ENCODE data around the gene PDZRN4.

DNA sequence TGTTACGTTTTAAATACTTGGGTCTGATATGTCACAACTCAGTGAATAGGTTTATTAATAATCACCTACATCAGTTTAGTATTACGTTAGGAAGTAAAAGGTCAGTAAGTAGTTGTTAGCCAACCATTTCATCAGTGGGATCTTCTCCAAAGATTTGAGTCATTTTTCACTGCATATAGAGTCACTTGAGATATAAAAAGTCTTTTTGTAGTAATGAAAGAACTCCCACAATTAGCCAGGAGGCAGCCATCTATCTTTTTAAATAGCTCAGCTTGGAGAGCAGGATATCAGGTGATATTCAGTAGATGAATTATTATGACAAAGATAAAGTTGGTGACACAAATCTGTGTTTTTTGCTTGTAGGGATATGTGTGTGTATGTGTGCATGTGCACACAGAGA is 309.3 kb downstream of the PDZRN4 start:
- TF ChIP-seq POLR2A (IDR thresholded peaks at IDR 0.05): no peak
- TF ChIP-seq, protein P1, sequence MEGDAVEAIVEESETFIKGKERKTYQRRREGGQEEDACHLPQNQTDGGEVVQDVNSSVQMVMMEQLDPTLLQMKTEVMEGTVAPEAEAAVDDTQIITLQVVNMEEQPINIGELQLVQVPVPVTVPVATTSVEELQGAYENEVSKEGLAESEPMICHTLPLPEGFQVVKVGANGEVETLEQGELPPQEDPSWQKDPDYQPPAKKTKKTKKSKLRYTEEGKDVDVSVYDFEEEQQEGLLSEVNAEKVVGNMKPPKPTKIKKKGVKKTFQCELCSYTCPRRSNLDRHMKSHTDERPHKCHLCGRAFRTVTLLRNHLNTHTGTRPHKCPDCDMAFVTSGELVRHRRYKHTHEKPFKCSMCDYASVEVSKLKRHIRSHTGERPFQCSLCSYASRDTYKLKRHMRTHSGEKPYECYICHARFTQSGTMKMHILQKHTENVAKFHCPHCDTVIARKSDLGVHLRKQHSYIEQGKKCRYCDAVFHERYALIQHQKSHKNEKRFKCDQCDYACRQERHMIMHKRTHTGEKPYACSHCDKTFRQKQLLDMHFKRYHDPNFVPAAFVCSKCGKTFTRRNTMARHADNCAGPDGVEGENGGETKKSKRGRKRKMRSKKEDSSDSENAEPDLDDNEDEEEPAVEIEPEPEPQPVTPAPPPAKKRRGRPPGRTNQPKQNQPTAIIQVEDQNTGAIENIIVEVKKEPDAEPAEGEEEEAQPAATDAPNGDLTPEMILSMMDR (IDR thresholded peaks at IDR 0.05): no peak

Measured in Peyer's patch (tissue), 4 donors.